ENCODE data around the gene PCYT1A. TPM values are rescaled to one million over a fixed set of nuclear protein-coding genes. Genes with fewer than 3 reads are reported as not detected.

The PCYT1A gene
- total RNA-seq, 1 experiment from 2014 or later: 52.2 TPM

DNA sequence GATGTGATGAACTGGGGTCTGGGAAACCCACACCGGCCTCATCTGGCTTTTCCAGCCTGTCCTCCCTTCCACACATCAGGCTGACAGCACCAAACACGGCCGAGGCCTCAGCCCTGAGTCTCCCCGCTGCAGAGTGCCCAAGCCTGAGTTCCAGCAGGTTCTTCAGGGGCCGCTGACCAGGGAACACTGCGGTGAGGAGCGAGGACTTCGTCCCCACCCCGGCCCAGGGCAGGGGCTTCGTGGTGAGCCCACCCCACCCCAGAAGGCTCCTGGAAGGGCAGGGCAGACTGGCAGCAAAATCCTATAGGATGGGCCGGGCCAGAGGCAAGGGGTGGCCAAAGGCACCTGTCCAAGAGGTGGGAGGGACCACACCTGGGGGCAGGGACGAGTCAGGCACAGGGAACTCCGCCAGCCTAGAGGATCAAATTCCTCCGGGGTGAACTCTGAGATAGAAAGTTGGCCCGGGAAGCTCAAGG is 71.4 kb downstream of the PCYT1A start, which contains the start of gene SLC51A:
SLC51A (plus strand) TSS at position 446 of the 476 bp plus-strand sequence. CDS start 179 bp downstream, outside the sequence.
- intact Hi-C loops (cut with micrococcal nuclease; ENCODE audit: unreplicated experiment): no loop called here
- ChIA-PET POLR2A (no interaction called here), CTCF (no interaction called here)
- no peaks in the 10 kb centered on the region for H3K27me3 Mint-ChIP-seq (ENCODE audit: insufficient read depth, unreplicated experiment)
- H3K27ac Mint-ChIP-seq (ENCODE audit: unreplicated experiment): no peak within 1 kb of the TSS
- no peaks in the 10 kb centered on the region for H3K9me3 Mint-ChIP-seq (ENCODE audit: unreplicated experiment)
- peaks cover 7% of the 10 kb centered on the region for H3K4me1 Mint-ChIP-seq (ENCODE audit: low read depth, unreplicated experiment)
- Histone ChIP-seq H3K9me3 (no peaks in the 10 kb centered on the region), H3K4me3 (ENCODE audit: low read depth, low read length) (no peak within 1 kb of the TSS), H3K27me3 (replicated peaks; ENCODE audit: control insufficient read depth, insufficient read depth, low read length) (no peaks in the 10 kb centered on the region), H3K36me3 (ENCODE audit: control insufficient read depth, insufficient read depth, low read length) (no peaks in the 10 kb centered on the region; the same call in 1 of the 2 replicates), H3K4me1 (peaks cover 9% of the 10 kb centered on the region; the same call in 1 of the 2 replicates)
- TF ChIP-seq, protein P1, sequence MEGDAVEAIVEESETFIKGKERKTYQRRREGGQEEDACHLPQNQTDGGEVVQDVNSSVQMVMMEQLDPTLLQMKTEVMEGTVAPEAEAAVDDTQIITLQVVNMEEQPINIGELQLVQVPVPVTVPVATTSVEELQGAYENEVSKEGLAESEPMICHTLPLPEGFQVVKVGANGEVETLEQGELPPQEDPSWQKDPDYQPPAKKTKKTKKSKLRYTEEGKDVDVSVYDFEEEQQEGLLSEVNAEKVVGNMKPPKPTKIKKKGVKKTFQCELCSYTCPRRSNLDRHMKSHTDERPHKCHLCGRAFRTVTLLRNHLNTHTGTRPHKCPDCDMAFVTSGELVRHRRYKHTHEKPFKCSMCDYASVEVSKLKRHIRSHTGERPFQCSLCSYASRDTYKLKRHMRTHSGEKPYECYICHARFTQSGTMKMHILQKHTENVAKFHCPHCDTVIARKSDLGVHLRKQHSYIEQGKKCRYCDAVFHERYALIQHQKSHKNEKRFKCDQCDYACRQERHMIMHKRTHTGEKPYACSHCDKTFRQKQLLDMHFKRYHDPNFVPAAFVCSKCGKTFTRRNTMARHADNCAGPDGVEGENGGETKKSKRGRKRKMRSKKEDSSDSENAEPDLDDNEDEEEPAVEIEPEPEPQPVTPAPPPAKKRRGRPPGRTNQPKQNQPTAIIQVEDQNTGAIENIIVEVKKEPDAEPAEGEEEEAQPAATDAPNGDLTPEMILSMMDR (IDR thresholded peaks at IDR 0.05; ENCODE audit: insufficient read depth in 1 of 2, low read depth in 1 of 2, low read length in 1 of 2, severe bottlenecking in 1 of 2, unreplicated experiment in 1 of 2): no peak
- H3K36me3 Mint-ChIP-seq (ENCODE audit: insufficient read depth, unreplicated experiment): no peaks in the 10 kb centered on the region
- no peak for DNase-seq
- no peak within 1 kb of the TSS for H3K4me3 Mint-ChIP-seq (ENCODE audit: unreplicated experiment)
- no TSS peak for BruUV-seq (replicated peaks)

DNA sequence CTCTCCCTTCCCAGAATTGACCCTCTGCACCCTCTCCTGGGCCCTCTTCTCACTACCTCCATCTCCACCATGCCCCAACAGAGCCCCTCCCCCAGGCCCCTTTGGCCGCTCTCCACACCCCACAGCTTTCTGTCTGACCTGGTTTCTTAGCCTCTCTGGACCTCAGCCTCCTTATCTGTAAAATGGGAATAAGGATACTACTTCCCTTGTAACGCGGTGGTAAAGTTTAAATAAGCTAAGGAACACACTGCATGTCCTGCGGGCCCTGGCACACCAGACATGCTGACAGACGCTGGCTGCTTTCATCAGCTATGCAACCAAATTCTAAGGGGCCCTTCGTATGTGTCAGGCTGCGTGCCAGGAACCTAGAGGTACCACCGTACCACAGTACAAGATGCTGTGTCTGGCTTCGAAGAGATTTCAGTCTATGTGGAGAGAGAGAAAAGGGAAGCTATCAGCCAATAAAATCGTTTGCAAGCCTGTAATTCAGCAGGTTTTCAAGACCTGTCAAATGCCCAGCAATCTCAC is 72.0 kb downstream of the PCYT1A start:
- Mint-ChIP-seq H3K9me3 (ENCODE audit: unreplicated experiment) (no peaks in the 10 kb centered on the region), H3K27ac (ENCODE audit: unreplicated experiment) (no peak overlapping the region), H3K4me1 (ENCODE audit: low read depth, unreplicated experiment) (peaks cover 7% of the 10 kb centered on the region), H3K4me3 (ENCODE audit: unreplicated experiment) (no peak overlapping the region), H3K27me3 (ENCODE audit: insufficient read depth, unreplicated experiment) (no peaks in the 10 kb centered on the region), H3K36me3 (ENCODE audit: insufficient read depth, unreplicated experiment) (no peaks in the 10 kb centered on the region)
- no TSS peak for BruUV-seq (replicated peaks)
- peaks cover 9% of the 10 kb centered on the region; the same call in 1 of the 2 replicates for H3K4me1 ChIP-seq
- ChIA-PET POLR2A (no interaction called here), CTCF (no interaction called here)
- no peaks in the 10 kb centered on the region for H3K9me3 ChIP-seq
- intact Hi-C loops (cut with micrococcal nuclease; ENCODE audit: unreplicated experiment): no loop called here
- H3K4me3 ChIP-seq (ENCODE audit: low read depth, low read length): no peak overlapping the region
- TF ChIP-seq, protein P1 (IDR thresholded peaks at IDR 0.05; ENCODE audit: insufficient read depth in 1 of 2, low read depth in 1 of 2, low read length in 1 of 2, severe bottlenecking in 1 of 2, unreplicated experiment in 1 of 2): no peak
- no peaks in the 10 kb centered on the region for H3K27me3 ChIP-seq (replicated peaks; ENCODE audit: control insufficient read depth, insufficient read depth, low read length)
- no peaks in the 10 kb centered on the region; the same call in 1 of the 2 replicates for H3K36me3 ChIP-seq (ENCODE audit: control insufficient read depth, insufficient read depth, low read length)
- no peak for DNase-seq

DNA sequence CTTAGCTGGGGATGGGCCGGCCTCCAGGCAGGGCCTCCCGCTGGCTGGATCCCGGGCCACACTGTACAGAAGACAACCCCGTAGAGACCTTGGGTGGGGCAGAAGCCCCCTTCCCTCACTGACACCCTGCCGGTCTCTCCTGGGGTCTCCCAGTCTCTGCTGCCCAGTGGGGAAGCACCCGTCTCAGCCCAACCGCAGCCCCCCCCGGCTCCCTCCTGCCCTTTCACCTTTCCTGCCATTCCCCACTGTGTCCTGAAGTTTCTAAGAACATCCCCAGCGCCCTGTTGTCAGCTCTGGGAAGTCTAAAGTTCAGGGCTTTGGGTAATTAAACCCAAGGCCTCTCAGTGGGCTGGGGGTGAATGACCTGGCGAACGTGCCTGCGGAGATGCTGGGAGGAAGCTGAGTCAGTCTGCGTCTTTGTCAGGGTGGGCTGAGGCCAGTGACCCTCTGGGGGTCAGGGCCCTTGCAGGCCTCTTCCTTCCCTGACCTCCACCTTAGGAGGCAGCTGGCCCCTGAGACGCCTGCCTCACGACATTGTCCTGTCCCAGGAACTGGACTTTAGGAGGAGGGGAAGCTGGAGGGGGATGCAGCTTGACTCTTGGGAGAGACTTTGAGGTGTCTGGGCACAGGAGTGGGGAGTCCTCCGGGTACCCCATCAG is 72.6 kb downstream of the PCYT1A start:
- BruUV-seq (replicated peaks): no TSS peak
- H3K36me3 Mint-ChIP-seq (ENCODE audit: insufficient read depth, unreplicated experiment): no peaks in the 10 kb centered on the region
- POLR2A ChIA-PET: no interaction called here

More for the DNA sequence above, 72.6 kb downstream of the PCYT1A start:
- Histone ChIP-seq H3K9me3 (no peaks in the 10 kb centered on the region), H3K4me1 (peaks cover 9% of the 10 kb centered on the region; the same call in 1 of the 2 replicates), H3K27me3 (replicated peaks; ENCODE audit: control insufficient read depth, insufficient read depth, low read length) (no peaks in the 10 kb centered on the region), H3K36me3 (ENCODE audit: control insufficient read depth, insufficient read depth, low read length) (no peaks in the 10 kb centered on the region; the same call in 1 of the 2 replicates), H3K4me3 (ENCODE audit: low read depth, low read length) (no peak overlapping the region)
- TF ChIP-seq, protein P1 (IDR thresholded peaks at IDR 0.05; ENCODE audit: insufficient read depth in 1 of 2, low read depth in 1 of 2, low read length in 1 of 2, severe bottlenecking in 1 of 2, unreplicated experiment in 1 of 2): no peak
- Mint-ChIP-seq H3K4me1 (ENCODE audit: low read depth, unreplicated experiment) (peaks cover 7% of the 10 kb centered on the region), H3K4me3 (ENCODE audit: unreplicated experiment) (no peak overlapping the region), H3K9me3 (ENCODE audit: unreplicated experiment) (no peaks in the 10 kb centered on the region), H3K27ac (ENCODE audit: unreplicated experiment) (peak overlapping the region; percentile 60), H3K27me3 (ENCODE audit: insufficient read depth, unreplicated experiment) (no peaks in the 10 kb centered on the region)
- peak in 1 of 2 experiments; percentile 57 for DNase-seq
- intact Hi-C loops (cut with micrococcal nuclease; ENCODE audit: unreplicated experiment): no loop called here
- CTCF ChIA-PET: no interaction called here

All from Caco-2 (cell line).